Measurements from ENCODE around the gene XPO5. TPM values are rescaled to one million over a fixed set of nuclear protein-coding genes. Genes with fewer than 3 reads are reported as not detected.
A peak's percentile ranks its signal among the peaks of the same experiment; 100 is the strongest.

The XPO5 gene
- total and polyA plus RNA-seq, 2 of the 4 experiments (the other 2 are of a cell fraction): 29.0 to 30.1 TPM

- no peaks in the 10 kb centered on the region for H3K27me3 ChIP-seq (ENCODE audit: control insufficient read depth, insufficient read depth, low read length)
- H2BK5ac ChIP-seq (ENCODE audit: low read depth, low read length, poor library complexity, severe bottlenecking): no peak overlapping the region
- no peak overlapping the region for H3K9ac ChIP-seq (ENCODE audit: low read depth, low read length)
- no peak overlapping the region for H3K18ac ChIP-seq (ENCODE audit: low read depth, low read length)
- H4K91ac ChIP-seq (ENCODE audit: insufficient read depth, low read depth, low read length): no peak overlapping the region
- CTCF ChIA-PET: interaction anchor here (0.9 kb wide), 1 partner anchor 280 kb away, joined by 3 read pairs; no protein-coding TSS in a partner anchor
- dilution Hi-C loops (cut with HindIII; ENCODE audit: low sequenced_read_pairs, unreplicated experiment) (no loop called here), in situ Hi-C loops (cut with MboI; ENCODE audit: low sequenced_read_pairs) (no loop called here), intact Hi-C loops (cut with micrococcal nuclease) (no loop called here)
- 11% methylated on average over 46 of the region's 69 CpGs; no CpG with 5 or more reads in 1 of the 2 experiments for WGBS, 2 experiments (ENCODE audit: extremely low coverage in 2 of 2, insufficient read length in 1 of 2)
- no peak overlapping the region for H2BK120ac ChIP-seq (ENCODE audit: low read depth, low read length)
- H3K4me1 ChIP-seq (ENCODE audit: control insufficient read depth, insufficient read depth, low read length): peaks cover 4% of the 10 kb centered on the region
- DNase-seq (no peak), ATAC-seq (ENCODE audit: low read depth) (peak; percentile 12)
- peak overlapping the region in 1 of 2 experiments; percentile 35; a peak in 1 of 4 replicates for H4K8ac ChIP-seq (ENCODE audit: low read depth in 2 of 2, low read length in 2 of 2)
- H2AFZ ChIP-seq (replicated peaks; ENCODE audit: low read length, poor library complexity): peak overlapping the region; percentile 97
- peak overlapping the region; percentile 64; the same call in 1 of the 2 replicates for H2AK5ac ChIP-seq (ENCODE audit: low read depth, low read length)
- H3K4me2 ChIP-seq (ENCODE audit: low read depth, low read length): peak overlapping the region; percentile 14
- H3K9me1 ChIP-seq (ENCODE audit: insufficient read depth, low read length): peaks cover 3% of the 10 kb centered on the region; the same call in 1 of the 2 replicates
- H2AK9ac ChIP-seq (replicated peaks; ENCODE audit: low read depth, low read length, poor library complexity): peak overlapping the region; percentile 6
- peaks cover under 1 to 14% of the 10 kb centered on the region in 2 experiments for H3K79me1 ChIP-seq (ENCODE audit: low read depth in 1 of 2, low read length in 2 of 2)
- TF ChIP-seq MXI1 (IDR thresholded peaks at IDR 0.05; ENCODE audit: borderline replicate concordance, low read depth, low read length) (no peak), ELK1 (IDR thresholded peaks at IDR 0.05; ENCODE audit: borderline replicate concordance, low read depth, low read length) (no peak), RFX5 (IDR thresholded peaks at IDR 0.05; ENCODE audit: low read depth, low read length) (no peak), USF2 (IDR thresholded peaks at IDR 0.05; ENCODE audit: low read depth, low read length) (no peak), FOS (IDR thresholded peaks at IDR 0.05; ENCODE audit: low read depth, low read length) (no peak), NFE2L2 (IDR thresholded peaks at IDR 0.05; ENCODE audit: low read depth, low read length) (no peak), CEBPB (IDR thresholded peaks at IDR 0.05; ENCODE audit: low read depth, low read length) (no peak)
- no peak overlapping the region for H2BK15ac ChIP-seq (ENCODE audit: low read depth, low read length)
- no peak overlapping the region for H3K14ac ChIP-seq (replicated peaks; ENCODE audit: low read depth, low read length)
- peak overlapping the region; percentile 78 for H3K4me3 ChIP-seq (ENCODE audit: insufficient read depth, low read depth, low read length)
- no peak overlapping the region for H4K5ac ChIP-seq (ENCODE audit: low read depth, low read length)
- no peak overlapping the region for H3K4ac ChIP-seq (ENCODE audit: low read depth, low read length)
- POLR2A ChIA-PET (ENCODE audit: unreplicated experiment): no interaction called here
- H3K27ac ChIP-seq (ENCODE audit: insufficient read depth, low read length): no peak overlapping the region; the same call in 1 of the 2 replicates
- H3K9me3 ChIP-seq (ENCODE audit: control insufficient read depth, insufficient read depth, low read length): no peaks in the 10 kb centered on the region
- no TSS peak for BruUV-seq (replicated peaks)
- peaks cover 42% of the 10 kb centered on the region for H3K36me3 ChIP-seq (ENCODE audit: control insufficient read depth, insufficient read depth, low read length)
- peaks cover 10% of the 10 kb centered on the region; the same call in 1 of the 2 replicates for H4K20me1 ChIP-seq (ENCODE audit: insufficient read depth, low read length)
- no peak overlapping the region for H2BK20ac ChIP-seq (ENCODE audit: low read depth, low read length)
- no peak overlapping the region for H3K56ac ChIP-seq (ENCODE audit: extremely low read depth, insufficient read depth, low read length)
- peak overlapping the region; percentile 22; the same call in 1 of the 2 replicates for H3K23ac ChIP-seq (ENCODE audit: low read depth, low read length)
These were observed 66.5 kb downstream of the XPO5 start for GRCh38 chr6:43509142-43509983.
